Suprapubic skin (tissue), 4 donors: ENCODE results near the gene PAK1. TPM values are rescaled to one million over a fixed set of nuclear protein-coding genes. Genes with fewer than 3 reads are reported as not detected.

ENCODE experiments used
- DNase-seq, 2 donors: peaks; one replicate each; pipeline ENCODE4 v3.0.0-alpha.2; 2019; ENCODE audit warnings: low spot score in 2 of 2
- H3K27ac ChIP-seq: fragments of 200-600 bp; sonication (generic); one replicate; pipeline ENCODE4 v1.5.1; 2019
- H3K27me3 ChIP-seq: fragments of 200-600 bp; sonication (generic); one replicate; pipeline ENCODE4 v1.5.1; 2019
- H3K36me3 ChIP-seq: fragments of 200-600 bp; sonication (generic); one replicate; pipeline ENCODE4 v1.5.1; 2019
- H3K4me1 ChIP-seq: fragments of 200-600 bp; sonication (generic); one replicate; pipeline ENCODE4 v1.5.1; 2019
- H3K4me3 ChIP-seq: fragments of 200-600 bp; sonication (generic); one replicate; pipeline ENCODE4 v1.5.1; 2019; ENCODE audit warnings: mild to moderate bottlenecking
- H3K9me3 ChIP-seq: fragments of 200-600 bp; sonication (generic); one replicate; pipeline ENCODE4 v1.5.1; 2019
- CTCF ChIP-seq, 2 donors: fragments of 200-600 bp in 1 of 2; fragments of 450-650 bp in 1 of 2; sonication (generic) in 1 of 2; IDR thresholded peaks; one replicate each; pipeline ENCODE4 v1.5.1; 2016 to 2019; ENCODE audit warnings: antibody characterized with exemption in 2 of 2, mild to moderate bottlenecking in 1 of 2, moderate library complexity in 1 of 2
- EP300 ChIP-seq: sonication (generic); formaldehyde crosslinking; IDR thresholded peaks from one replicate; pipeline ENCODE4 v1.6.1; 2017; ENCODE audit warnings: antibody characterized with exemption
- POLR2A ChIP-seq, 2 donors: fragments of 450-650 bp; IDR thresholded peaks; one replicate each; pipeline ENCODE4 v1.6.1; 2017; ENCODE audit warnings: antibody characterized with exemption in 2 of 2, mild to moderate bottlenecking in 2 of 2, moderate library complexity in 2 of 2
- POLR2AphosphoS5 ChIP-seq, 3 donors: sonication (generic); formaldehyde crosslinking; IDR thresholded peaks; one replicate each; pipeline ENCODE4 v1.6.1; 2017; ENCODE audit warnings: antibody characterized with exemption in 3 of 3
- WGBS: methylation state at CpG from one replicate; pipeline ENCODE4 v1.1.5; 2018; 5-methylcytosine and 5-hydroxymethylcytosine counted together
- total RNA-seq, 4 donors: library from RNA; depleted of rRNA; stranded (reverse); fragments of >200 nt; gene quantifications; one replicate each; pipeline ENCODE4 v1.1.0, GENCODE V29; 2016

Gene PAK1
- total RNA-seq, 4 donors from 2014 or later, result 23.4 to 47.9 (median 28.9) TPM

DNA sequence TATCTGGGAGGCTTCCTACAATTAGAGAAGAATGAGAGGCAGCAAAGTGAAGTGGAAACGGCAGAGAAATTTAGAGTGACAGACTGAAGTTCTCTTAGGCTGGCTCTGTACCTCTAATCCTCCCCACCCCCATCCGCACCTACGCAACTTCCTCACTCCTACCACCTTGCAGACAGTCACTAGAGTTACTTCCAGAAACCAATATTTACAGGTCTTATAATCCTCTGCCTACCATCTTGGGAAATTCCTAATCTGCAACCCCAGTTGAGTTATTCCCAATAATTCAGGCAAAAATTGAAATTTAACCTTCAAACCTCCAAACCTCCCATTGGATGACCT, 71.7 kb downstream of the PAK1 start:
- H3K4me1 ChIP-seq, result peaks cover 12% of the 10 kb centered on the region
- H3K4me3 ChIP-seq, result no peak overlapping the region
- 86% methylated on average over 3 of the region's 3 CpGs for WGBS
- DNase-seq, result no peak
- no peaks in the 10 kb centered on the region for H3K27me3 ChIP-seq
- TF ChIP-seq CTCF (IDR thresholded peaks at IDR 0.05) (no peak), POLR2A (IDR thresholded peaks at IDR 0.05) (no peak), POLR2AphosphoS5 (IDR thresholded peaks at IDR 0.05) (no peak), EP300 (no peak)
- no peak overlapping the region for H3K27ac ChIP-seq
- no peaks in the 10 kb centered on the region for H3K9me3 ChIP-seq
- no peaks in the 10 kb centered on the region for H3K36me3 ChIP-seq

GRCh38 chr11:77401486-77402217, 72.2 kb downstream of the PAK1 start:
- no peak overlapping the region for H3K4me3 ChIP-seq
- no peak for DNase-seq
- H3K4me1 ChIP-seq, result peaks cover 11% of the 10 kb centered on the region
- no peaks in the 10 kb centered on the region for H3K27me3 ChIP-seq
- TF ChIP-seq POLR2A (IDR thresholded peaks at IDR 0.05) (no peak), CTCF (IDR thresholded peaks at IDR 0.05) (no peak), EP300 (no peak), POLR2AphosphoS5 (IDR thresholded peaks at IDR 0.05) (no peak)
- H3K9me3 ChIP-seq, result no peaks in the 10 kb centered on the region
- H3K27ac ChIP-seq, result no peak overlapping the region
- 96% methylated on average over 2 of the region's 2 CpGs for WGBS
- H3K36me3 ChIP-seq, result no peaks in the 10 kb centered on the region

- Histone ChIP-seq H3K27ac (no peak overlapping the region), H3K4me3 (no peak overlapping the region), H3K9me3 (no peaks in the 10 kb centered on the region), H3K27me3 (no peaks in the 10 kb centered on the region), H3K36me3 (no peaks in the 10 kb centered on the region), H3K4me1 (peaks cover 11% of the 10 kb centered on the region)
- no peak for DNase-seq
- WGBS, result 75% methylated on average over 5 of the region's 5 CpGs
- TF ChIP-seq POLR2AphosphoS5 (IDR thresholded peaks at IDR 0.05), result no peak
- TF ChIP-seq POLR2A (IDR thresholded peaks at IDR 0.05), result no peak
- TF ChIP-seq EP300, result no peak
- TF ChIP-seq CTCF (IDR thresholded peaks at IDR 0.05), result no peak
Observed at GRCh38 chr11:77400775-77401449, 73.0 kb downstream of the PAK1 start.

- Histone ChIP-seq H3K4me3 (no peak overlapping the region), H3K36me3 (no peaks in the 10 kb centered on the region), H3K27me3 (no peaks in the 10 kb centered on the region), H3K4me1 (peaks cover 11% of the 10 kb centered on the region), H3K9me3 (no peaks in the 10 kb centered on the region), H3K27ac (no peak overlapping the region)
- TF ChIP-seq EP300, result no peak
- no peak for TF ChIP-seq POLR2A (IDR thresholded peaks at IDR 0.05)
- TF ChIP-seq POLR2AphosphoS5 (IDR thresholded peaks at IDR 0.05), result no peak
- TF ChIP-seq CTCF (IDR thresholded peaks at IDR 0.05), result no peak
- 70% methylated on average over 2 of the region's 2 CpGs for WGBS
- DNase-seq, result no peak
Observed at GRCh38 chr11:77400271-77400670, 73.6 kb downstream of the PAK1 start.

DNA sequence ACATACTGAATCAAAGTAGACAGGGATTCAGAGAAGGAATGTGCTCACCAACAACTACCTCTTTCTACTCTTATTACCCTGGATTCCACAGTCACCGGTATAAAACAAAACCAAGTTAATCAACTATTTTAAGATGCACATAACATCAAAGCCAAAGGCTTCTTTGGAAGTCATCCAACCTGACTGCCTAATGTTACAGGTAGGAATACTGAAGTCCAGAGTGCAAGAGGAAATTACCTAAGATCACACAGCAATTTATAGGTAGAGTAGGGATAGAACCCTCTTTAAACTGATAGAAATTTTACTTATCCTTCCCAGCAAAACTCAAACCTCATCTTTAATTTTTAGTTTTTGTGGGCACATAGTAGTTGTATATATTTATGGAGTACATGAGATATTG, 76.3 kb downstream of the PAK1 start:
- H3K9me3 ChIP-seq, result no peaks in the 10 kb centered on the region
- no peaks in the 10 kb centered on the region for H3K36me3 ChIP-seq
- no peak overlapping the region for H3K27ac ChIP-seq
- peaks cover 11% of the 10 kb centered on the region for H3K4me1 ChIP-seq
- 62% methylated on average over 1 of the region's 1 CpG for WGBS
- H3K4me3 ChIP-seq, result no peak overlapping the region
- H3K27me3 ChIP-seq, result no peaks in the 10 kb centered on the region
- TF ChIP-seq EP300 (no peak), CTCF (IDR thresholded peaks at IDR 0.05) (no peak), POLR2A (IDR thresholded peaks at IDR 0.05) (no peak), POLR2AphosphoS5 (IDR thresholded peaks at IDR 0.05) (no peak)
- no peak for DNase-seq
